ENCODE data around the gene LARP4.

Gene LARP4

DNA sequence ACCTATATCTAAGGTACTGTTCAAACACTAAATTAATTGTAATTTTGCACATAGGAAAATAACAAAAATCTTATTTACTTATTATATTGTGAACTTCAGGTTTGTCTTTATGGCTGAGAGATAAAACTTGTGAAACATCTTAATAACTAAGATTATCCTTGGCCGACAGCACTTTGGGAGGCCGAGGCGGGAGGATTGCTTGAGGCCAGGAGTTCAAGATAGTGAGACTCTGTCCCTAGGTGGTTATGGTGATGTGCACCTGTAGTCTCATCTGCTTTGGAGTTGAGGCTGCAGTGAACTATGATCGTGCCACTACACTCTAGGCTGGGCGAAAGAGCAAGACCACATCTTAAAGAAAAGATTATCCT lies 126.7 kb downstream of the LARP4 start:
- no peak for DNase-seq (ENCODE audit: low spot score)

DNA sequence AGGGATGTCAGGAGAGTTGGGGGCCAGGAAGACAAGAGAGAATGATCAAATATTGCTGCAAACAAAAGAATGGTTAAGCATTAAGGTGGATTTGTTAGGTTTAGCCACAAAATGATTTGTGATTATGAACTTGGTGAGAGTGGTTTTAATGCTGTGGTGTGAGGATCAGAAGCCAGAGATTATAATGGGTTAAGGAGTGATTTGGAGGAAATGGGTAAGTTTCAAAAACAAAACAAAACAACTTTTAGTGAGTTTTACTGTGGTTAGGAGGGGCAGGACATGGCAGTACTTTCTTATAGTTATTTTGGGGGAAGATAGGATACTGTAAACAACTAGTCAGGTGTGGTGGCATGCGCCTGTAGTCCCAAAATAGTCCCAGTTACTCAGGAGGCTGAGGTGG lies 128.1 kb downstream of the LARP4 start:
- no peak for DNase-seq (ENCODE audit: low spot score)

DNA sequence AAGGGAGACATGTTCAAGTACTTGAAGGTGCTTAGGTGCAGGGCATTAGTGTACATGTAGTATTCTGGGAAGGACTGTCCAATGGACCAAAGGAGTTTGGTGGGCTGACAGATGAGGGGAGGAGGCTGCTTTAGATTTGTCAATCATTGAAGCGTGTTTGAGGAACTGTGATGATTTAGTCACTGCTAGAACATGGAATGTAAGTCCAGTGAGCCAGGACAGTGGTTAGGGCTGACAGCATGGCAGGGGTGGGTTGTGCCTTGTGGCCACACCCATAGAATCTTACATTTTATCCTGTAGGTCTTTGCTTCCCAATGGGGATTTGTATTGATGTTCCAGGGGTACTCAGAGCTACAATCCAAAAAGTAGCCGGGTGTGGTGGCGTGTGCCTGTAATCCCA lies 128.7 kb downstream of the LARP4 start:
- DNase-seq (ENCODE audit: low spot score), result no peak

All from D341Med (cell line).